ENCODE data around the gene ASCC1.

DNA sequence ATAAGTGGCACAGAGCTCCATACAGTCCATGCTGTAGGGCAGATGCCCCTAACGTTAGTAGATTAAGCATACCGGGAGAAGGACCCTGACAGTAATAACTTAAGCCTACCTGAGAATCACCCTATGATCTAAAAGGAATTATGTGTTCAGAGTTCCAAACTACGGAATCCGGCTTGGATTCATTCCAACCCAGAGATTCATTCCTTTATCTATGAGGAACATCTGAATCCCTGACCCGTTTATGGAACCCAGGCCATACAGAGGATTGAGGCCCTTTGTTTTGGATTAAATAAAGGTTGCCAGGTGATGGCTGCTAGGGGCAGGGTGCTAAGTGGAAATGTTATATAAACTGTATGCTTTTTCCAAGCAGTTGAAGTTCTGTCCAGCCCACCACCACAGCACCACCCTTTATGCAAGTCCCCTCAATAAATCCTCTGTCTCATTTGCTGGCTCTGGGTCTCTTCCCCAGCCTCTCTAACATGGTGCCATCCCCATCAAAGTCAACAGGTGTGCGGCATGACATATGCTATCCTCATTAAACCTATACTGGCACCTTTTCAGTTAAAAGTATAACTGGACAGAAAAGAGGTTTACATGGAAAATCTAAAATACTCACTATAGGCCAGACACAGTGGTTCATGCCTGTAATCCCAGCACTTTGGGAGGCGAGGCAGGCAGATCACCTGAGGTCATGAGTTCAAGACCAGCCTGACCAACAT lies 9.4 kb downstream of the ASCC1 start:
- TF ChIP-seq, protein P1, sequence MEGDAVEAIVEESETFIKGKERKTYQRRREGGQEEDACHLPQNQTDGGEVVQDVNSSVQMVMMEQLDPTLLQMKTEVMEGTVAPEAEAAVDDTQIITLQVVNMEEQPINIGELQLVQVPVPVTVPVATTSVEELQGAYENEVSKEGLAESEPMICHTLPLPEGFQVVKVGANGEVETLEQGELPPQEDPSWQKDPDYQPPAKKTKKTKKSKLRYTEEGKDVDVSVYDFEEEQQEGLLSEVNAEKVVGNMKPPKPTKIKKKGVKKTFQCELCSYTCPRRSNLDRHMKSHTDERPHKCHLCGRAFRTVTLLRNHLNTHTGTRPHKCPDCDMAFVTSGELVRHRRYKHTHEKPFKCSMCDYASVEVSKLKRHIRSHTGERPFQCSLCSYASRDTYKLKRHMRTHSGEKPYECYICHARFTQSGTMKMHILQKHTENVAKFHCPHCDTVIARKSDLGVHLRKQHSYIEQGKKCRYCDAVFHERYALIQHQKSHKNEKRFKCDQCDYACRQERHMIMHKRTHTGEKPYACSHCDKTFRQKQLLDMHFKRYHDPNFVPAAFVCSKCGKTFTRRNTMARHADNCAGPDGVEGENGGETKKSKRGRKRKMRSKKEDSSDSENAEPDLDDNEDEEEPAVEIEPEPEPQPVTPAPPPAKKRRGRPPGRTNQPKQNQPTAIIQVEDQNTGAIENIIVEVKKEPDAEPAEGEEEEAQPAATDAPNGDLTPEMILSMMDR (conservative IDR thresholded peaks at IDR 0.05; ENCODE audit: low read depth, low read length), result no peak
- TF ChIP-seq EZH2 (IDR thresholded peaks at IDR 0.05; ENCODE audit: borderline replicate concordance, low read depth, low read length, poor library complexity, severe bottlenecking), result no peak
